Natural killer cell (primary cell): Measurements from ENCODE around the gene RMC1. TPM values are rescaled to one million over a fixed set of nuclear protein-coding genes. Genes with fewer than 3 reads are reported as not detected.

ENCODE experiments used
- ATAC-seq, 3 donors: fragments of 150-1000 bp in 2 of 3; fragments of 200-7000 bp in 1 of 3; cut with Tn5 transposase; 1 replicate in 1 of 3; 2 replicates in 2 of 3; pipeline ENCODE4 v1.10.0; 2021; ENCODE audit warnings: mild to moderate bottlenecking in 2 of 3, moderate library complexity in 2 of 3
- DNase-seq, 2 donors: peaks; one replicate each; pipeline versions ENCODE4 v3.0.0 to v3.0.0-alpha.2; 2013 to 2021; ENCODE audit warnings: mixed read lengths in 1 of 2
- H3K27ac ChIP-seq: one replicate; pipeline ENCODE4 v1.5.1; 2013; ENCODE audit warnings: mild to moderate bottlenecking, low read length
- H3K27me3 ChIP-seq: one replicate; pipeline ENCODE4 v1.6.1; 2013; ENCODE audit warnings: low read length; ENCODE audit not compliant: control insufficient read depth, insufficient read depth
- H3K36me3 ChIP-seq: one replicate; pipeline ENCODE4 v1.6.1; 2013; ENCODE audit warnings: low read length; ENCODE audit not compliant: control insufficient read depth, insufficient read depth
- H3K4me1 ChIP-seq: one replicate; pipeline ENCODE4 v1.6.1; 2013; ENCODE audit warnings: low read length; ENCODE audit not compliant: control insufficient read depth, insufficient read depth
- H3K4me3 ChIP-seq: one replicate; pipeline ENCODE4 v1.5.1; 2013; ENCODE audit warnings: low read length
- H3K9me3 ChIP-seq: one replicate; pipeline ENCODE4 v1.6.1; 2013; ENCODE audit warnings: low read length; ENCODE audit not compliant: control insufficient read depth, insufficient read depth
- H3K27ac Mint-ChIP-seq, 2 donors: one replicate each; pipeline ENCODE4 v1.8.0; 2022; ENCODE audit warnings: mild to moderate bottlenecking in 2 of 2, mixed read lengths in 2 of 2, moderate library complexity in 1 of 2
- H3K27me3 Mint-ChIP-seq, 2 donors: one replicate each; pipeline ENCODE4 v1.8.0; 2022; ENCODE audit warnings: low read depth in 2 of 2, mixed read lengths in 2 of 2
- H3K36me3 Mint-ChIP-seq: one replicate; pipeline ENCODE4 v1.8.0; 2022; ENCODE audit warnings: mixed read lengths
- H3K4me1 Mint-ChIP-seq, 2 donors: one replicate each; pipeline ENCODE4 v1.8.0; 2022; ENCODE audit warnings: mixed read lengths in 2 of 2
- H3K4me3 Mint-ChIP-seq: one replicate; pipeline ENCODE4 v1.8.0; 2022; ENCODE audit warnings: mild to moderate bottlenecking, moderate library complexity, mixed read lengths
- H3K9me3 Mint-ChIP-seq, 2 donors: one replicate each; pipeline ENCODE4 v1.8.0; 2022; ENCODE audit warnings: mixed read lengths in 2 of 2
- CTCF ChIP-seq: fragments of 200-600 bp; IDR thresholded peaks from one replicate; pipeline ENCODE4 v1.8.0; 2022; ENCODE audit warnings: antibody characterized with exemption
- WGBS: methylation state at CpG from one replicate; pipeline ENCODE4 v1.1.7; 2013; ENCODE audit warnings: missing lambda C conversion rate; ENCODE audit not compliant: insufficient coverage; 5-methylcytosine and 5-hydroxymethylcytosine counted together
- intact Hi-C: fragments of 100-400 bp; cut with micrococcal nuclease; formaldehyde crosslinking; loops from one replicate; pipeline ENCODE4 v1.14.2; 2022
- total RNA-seq, 4 donors: library from RNA; stranded (reverse); fragments of 120-200 nt in 1 of 4; gene quantifications; one replicate each; pipeline versions ENCODE4 v1.2.3 to v1.2.4, GENCODE V29; 2013 to 2022

The RMC1 gene
- total RNA-seq, 3 donors from 2014 or later (not counting 1 experiment from before 2014, with no cell fraction given) = 71.1 to 84.4 (median 77.2) TPM

GRCh38 chr18:23547306-23547705, 44.0 kb downstream of the RMC1 start:
- no peak for DNase-seq
- no peak overlapping the region for H3K4me3 Mint-ChIP-seq
- peaks cover 16 to 20% of the 10 kb centered on the region in 2 donors for H3K4me1 Mint-ChIP-seq
- Histone ChIP-seq H3K27me3 (no peaks in the 10 kb centered on the region), H3K4me3 (no peak overlapping the region), H3K27ac (no peak overlapping the region), H3K9me3 (no peaks in the 10 kb centered on the region), H3K36me3 (peaks cover 83% of the 10 kb centered on the region), H3K4me1 (no peaks in the 10 kb centered on the region)
- peak overlapping the region; percentile 15 to 75 for H3K27ac Mint-ChIP-seq
- H3K9me3 Mint-ChIP-seq = no peaks in the 10 kb centered on the region
- intact Hi-C loops = loop anchor here (2.0 kb wide), 1 partner anchor 39 kb away; the partner anchor contains the start of gene NPC1
- no peaks in the 10 kb centered on the region for H3K27me3 Mint-ChIP-seq
- no peak for TF ChIP-seq CTCF
- H3K36me3 Mint-ChIP-seq = peaks cover 29% of the 10 kb centered on the region
- 88% methylated on average over 3 of the region's 3 CpGs for WGBS
- no peak for ATAC-seq

GRCh38 chr18:23547846-23548245, 44.5 kb downstream of the RMC1 start:
- Histone ChIP-seq H3K36me3 (peaks cover 82% of the 10 kb centered on the region), H3K27me3 (no peaks in the 10 kb centered on the region), H3K4me1 (no peaks in the 10 kb centered on the region), H3K4me3 (no peak overlapping the region), H3K9me3 (no peaks in the 10 kb centered on the region), H3K27ac (no peak overlapping the region)
- peaks cover 16 to 20% of the 10 kb centered on the region in 2 donors for H3K4me1 Mint-ChIP-seq
- no peaks in the 10 kb centered on the region for H3K27me3 Mint-ChIP-seq
- peaks cover 33% of the 10 kb centered on the region for H3K36me3 Mint-ChIP-seq
- TF ChIP-seq CTCF = no peak
- peak overlapping the region; percentile 2 to 15 for H3K27ac Mint-ChIP-seq
- DNase-seq (no peak), ATAC-seq (no peak)
- H3K9me3 Mint-ChIP-seq = no peaks in the 10 kb centered on the region
- no peak overlapping the region for H3K4me3 Mint-ChIP-seq
- intact Hi-C loops = loop anchor here (2.0 kb wide), 1 partner anchor 39 kb away; the partner anchor contains the start of gene NPC1
- 100% methylated on average over 1 of the region's 3 CpGs for WGBS

- H3K27me3 Mint-ChIP-seq = no peaks in the 10 kb centered on the region
- H3K4me1 ChIP-seq = no peaks in the 10 kb centered on the region
- no peak overlapping the region for H3K27ac ChIP-seq
- peaks cover 32% of the 10 kb centered on the region for H3K36me3 Mint-ChIP-seq
- ATAC-seq = no peak
- peaks cover 85% of the 10 kb centered on the region for H3K36me3 ChIP-seq
- no peaks in the 10 kb centered on the region for H3K27me3 ChIP-seq
- H3K4me1 Mint-ChIP-seq = peaks cover 16 to 20% of the 10 kb centered on the region in 2 donors
- H3K4me3 ChIP-seq = no peak overlapping the region
- H3K4me3 Mint-ChIP-seq = no peak overlapping the region
- peak overlapping the region; percentile 2 to 15 for H3K27ac Mint-ChIP-seq
- intact Hi-C loops = no loop called here
- WGBS = 92% methylated on average over 2 of the region's 2 CpGs
- no peaks in the 10 kb centered on the region for H3K9me3 ChIP-seq
- no peak for TF ChIP-seq CTCF
- DNase-seq = no peak
- no peaks in the 10 kb centered on the region for H3K9me3 Mint-ChIP-seq
These were observed 45.0 kb downstream of the RMC1 start for GRCh38 chr18:23548275-23548674.

GRCh38 chr18:23548719-23549118, 45.4 kb downstream of the RMC1 start:
- H3K27me3 ChIP-seq = no peaks in the 10 kb centered on the region
- H3K4me1 ChIP-seq = peaks cover under 1% of the 10 kb centered on the region
- no peak overlapping the region for H3K4me3 ChIP-seq
- H3K27ac ChIP-seq = no peak overlapping the region
- no peak for ATAC-seq
- H3K9me3 ChIP-seq = no peaks in the 10 kb centered on the region
- peaks cover 20 to 22% of the 10 kb centered on the region in 2 donors for H3K4me1 Mint-ChIP-seq
- no peaks in the 10 kb centered on the region for H3K9me3 Mint-ChIP-seq
- 100% methylated on average over 3 of the region's 3 CpGs for WGBS
- H3K27me3 Mint-ChIP-seq = no peaks in the 10 kb centered on the region
- peaks cover 85% of the 10 kb centered on the region for H3K36me3 ChIP-seq
- TF ChIP-seq CTCF = no peak
- H3K4me3 Mint-ChIP-seq = no peak overlapping the region
- no peak for DNase-seq
- peaks cover 28% of the 10 kb centered on the region for H3K36me3 Mint-ChIP-seq
- intact Hi-C loops = no loop called here
- peak overlapping the region; percentile 2 to 45 for H3K27ac Mint-ChIP-seq
